Measurements from ENCODE around the gene DYNC1H1. TPM values are rescaled to one million over a fixed set of nuclear protein-coding genes. Genes with fewer than 3 reads are reported as not detected.

Gene DYNC1H1
- total RNA-seq, 1 experiment from 2014 or later = 361 TPM

DNA sequence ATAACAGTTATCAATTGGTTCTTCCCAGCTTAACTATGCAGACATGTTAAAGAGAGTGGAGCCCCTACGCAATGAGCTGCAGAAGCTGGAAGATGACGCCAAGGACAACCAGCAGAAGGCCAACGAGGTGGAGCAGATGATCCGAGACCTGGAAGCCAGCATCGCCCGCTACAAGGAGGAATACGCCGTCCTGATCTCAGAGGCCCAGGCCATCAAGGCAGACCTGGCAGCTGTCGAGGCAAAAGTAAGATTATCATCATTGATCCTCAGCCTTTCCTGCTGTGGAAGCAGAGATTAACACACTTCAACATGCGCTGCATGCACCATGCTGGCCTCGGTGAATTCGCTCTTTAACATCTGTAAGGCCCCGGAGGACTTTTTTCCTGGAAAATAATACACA lies 68.9 kb downstream of the DYNC1H1 start:
- H3K27ac ChIP-seq (ENCODE audit: low read depth, low read length) = no peak overlapping the region
- H4K20me1 ChIP-seq (ENCODE audit: insufficient read depth) = no peaks in the 10 kb centered on the region
- ChIA-PET CTCF (interaction anchor here (1.6 kb wide), 1 partner anchor 13 kb away, joined by 4 read pairs; no protein-coding TSS in a partner anchor), RAD21 (ENCODE audit: low non-redundant PET in 1 of 2, low total read pairs in 2 of 2, uncharacterized antibody in 2 of 2, unreplicated experiment in 2 of 2) (no interaction called here), POLR2A (no interaction called here)
- H2AFZ ChIP-seq (ENCODE audit: low read depth, low read length, poor library complexity, severe bottlenecking) = no peak overlapping the region
- H3K27me3 ChIP-seq (ENCODE audit: insufficient read depth, low read length) = no peaks in the 10 kb centered on the region
- H3K79me2 ChIP-seq (ENCODE audit: insufficient read depth, low read length) = no peaks in the 10 kb centered on the region
- TF ChIP-seq ZNF274 (IDR thresholded peaks at IDR 0.05; ENCODE audit: low read depth, low read length) (no peak), FOSL1 (IDR thresholded peaks at IDR 0.05; ENCODE audit: low read depth) (no peak), ZFX (IDR thresholded peaks at IDR 0.05) (no peak), JUND (IDR thresholded peaks at IDR 0.05) (no peak), ELF1 (IDR thresholded peaks at IDR 0.05; ENCODE audit: borderline replicate concordance, low read depth) (no peak), RAD21 (IDR thresholded peaks at IDR 0.05; ENCODE audit: low read depth) (no peak), TCF7L2 (IDR thresholded peaks at IDR 0.05; ENCODE audit: borderline replicate concordance, extremely low read depth, insufficient read depth, insufficient read length) (no peak), CBX3 (IDR thresholded peaks at IDR 0.05; ENCODE audit: low read depth) (no peak), CEBPB (IDR thresholded peaks at IDR 0.05; ENCODE audit: low read depth) (no peak), SRF (IDR thresholded peaks at IDR 0.05; ENCODE audit: low read depth) (no peak), YY1 (IDR thresholded peaks at IDR 0.05; ENCODE audit: extremely low read depth, insufficient replicate concordance, low read depth, low read length) (no peak), EGR1 (IDR thresholded peaks at IDR 0.05; ENCODE audit: low read depth) (no peak), POLR2A (IDR thresholded peaks at IDR 0.05; ENCODE audit: borderline replicate concordance, extremely low read depth, insufficient read depth, insufficient read length) (no peak)
- TF ChIP-seq, protein P1, sequence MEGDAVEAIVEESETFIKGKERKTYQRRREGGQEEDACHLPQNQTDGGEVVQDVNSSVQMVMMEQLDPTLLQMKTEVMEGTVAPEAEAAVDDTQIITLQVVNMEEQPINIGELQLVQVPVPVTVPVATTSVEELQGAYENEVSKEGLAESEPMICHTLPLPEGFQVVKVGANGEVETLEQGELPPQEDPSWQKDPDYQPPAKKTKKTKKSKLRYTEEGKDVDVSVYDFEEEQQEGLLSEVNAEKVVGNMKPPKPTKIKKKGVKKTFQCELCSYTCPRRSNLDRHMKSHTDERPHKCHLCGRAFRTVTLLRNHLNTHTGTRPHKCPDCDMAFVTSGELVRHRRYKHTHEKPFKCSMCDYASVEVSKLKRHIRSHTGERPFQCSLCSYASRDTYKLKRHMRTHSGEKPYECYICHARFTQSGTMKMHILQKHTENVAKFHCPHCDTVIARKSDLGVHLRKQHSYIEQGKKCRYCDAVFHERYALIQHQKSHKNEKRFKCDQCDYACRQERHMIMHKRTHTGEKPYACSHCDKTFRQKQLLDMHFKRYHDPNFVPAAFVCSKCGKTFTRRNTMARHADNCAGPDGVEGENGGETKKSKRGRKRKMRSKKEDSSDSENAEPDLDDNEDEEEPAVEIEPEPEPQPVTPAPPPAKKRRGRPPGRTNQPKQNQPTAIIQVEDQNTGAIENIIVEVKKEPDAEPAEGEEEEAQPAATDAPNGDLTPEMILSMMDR (IDR thresholded peaks at IDR 0.05 in 2 of 3, conservative IDR thresholded peaks at IDR 0.05 in 1 of 3; ENCODE audit: borderline replicate concordance in 1 of 3, insufficient read depth in 1 of 3, low read depth in 2 of 3, low read length in 2 of 3) = no peak
- TF ChIP-seq, protein P2, sequence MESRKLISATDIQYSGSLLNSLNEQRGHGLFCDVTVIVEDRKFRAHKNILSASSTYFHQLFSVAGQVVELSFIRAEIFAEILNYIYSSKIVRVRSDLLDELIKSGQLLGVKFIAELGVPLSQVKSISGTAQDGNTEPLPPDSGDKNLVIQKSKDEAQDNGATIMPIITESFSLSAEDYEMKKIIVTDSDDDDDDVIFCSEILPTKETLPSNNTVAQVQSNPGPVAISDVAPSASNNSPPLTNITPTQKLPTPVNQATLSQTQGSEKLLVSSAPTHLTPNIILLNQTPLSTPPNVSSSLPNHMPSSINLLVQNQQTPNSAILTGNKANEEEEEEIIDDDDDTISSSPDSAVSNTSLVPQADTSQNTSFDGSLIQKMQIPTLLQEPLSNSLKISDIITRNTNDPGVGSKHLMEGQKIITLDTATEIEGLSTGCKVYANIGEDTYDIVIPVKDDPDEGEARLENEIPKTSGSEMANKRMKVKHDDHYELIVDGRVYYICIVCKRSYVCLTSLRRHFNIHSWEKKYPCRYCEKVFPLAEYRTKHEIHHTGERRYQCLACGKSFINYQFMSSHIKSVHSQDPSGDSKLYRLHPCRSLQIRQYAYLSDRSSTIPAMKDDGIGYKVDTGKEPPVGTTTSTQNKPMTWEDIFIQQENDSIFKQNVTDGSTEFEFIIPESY (IDR thresholded peaks at IDR 0.05; ENCODE audit: extremely low read depth, insufficient replicate concordance, low read length) = no peak
- TF ChIP-seq, protein P3, sequence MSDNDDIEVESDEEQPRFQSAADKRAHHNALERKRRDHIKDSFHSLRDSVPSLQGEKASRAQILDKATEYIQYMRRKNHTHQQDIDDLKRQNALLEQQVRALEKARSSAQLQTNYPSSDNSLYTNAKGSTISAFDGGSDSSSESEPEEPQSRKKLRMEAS (IDR thresholded peaks at IDR 0.05) = no peak
- TF ChIP-seq, protein P4, sequence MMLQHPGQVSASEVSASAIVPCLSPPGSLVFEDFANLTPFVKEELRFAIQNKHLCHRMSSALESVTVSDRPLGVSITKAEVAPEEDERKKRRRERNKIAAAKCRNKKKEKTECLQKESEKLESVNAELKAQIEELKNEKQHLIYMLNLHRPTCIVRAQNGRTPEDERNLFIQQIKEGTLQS (IDR thresholded peaks at IDR 0.05) = no peak
- H3K4me1 ChIP-seq (ENCODE audit: control insufficient read depth in 1 of 2, insufficient read depth in 2 of 2, low read length in 2 of 2) = no peaks in the 10 kb centered on the region; a peak in 1 of 4 replicates
- H3K9me2 ChIP-seq (ENCODE audit: insufficient read depth) = no peaks in the 10 kb centered on the region
- H3K4me3 ChIP-seq (replicated peaks in 1 of 2; ENCODE audit: low read depth in 1 of 2, low read length in 2 of 2) = no peak overlapping the region
- peaks cover 70 to 76% of the 10 kb centered on the region in 2 experiments for H3K36me3 ChIP-seq (ENCODE audit: control insufficient read depth in 1 of 2, insufficient read depth in 2 of 2, low read length in 2 of 2)
- intact Hi-C loops (cut with micrococcal nuclease) = no loop called here
- H3K4me2 ChIP-seq (ENCODE audit: low read length) = no peak overlapping the region
- no peak for DNase-seq (ENCODE audit: low read depth, low spot score)
- H3K9me3 ChIP-seq (ENCODE audit: control insufficient read depth in 1 of 2, insufficient read depth in 1 of 2, low read depth in 1 of 2, low read length in 2 of 2) = no peaks in the 10 kb centered on the region
- BruUV-seq (replicated peaks) = TSS peak; percentile 23
- no peak overlapping the region for H3K9ac ChIP-seq (ENCODE audit: low read length)
- ATAC-seq = no peak

Data from HCT116 (cell line).